Neural crest cell (in vitro differentiated cells): Measurements from ENCODE around the gene PDE6G. TPM values are rescaled to one million over a fixed set of nuclear protein-coding genes. Genes with fewer than 3 reads are reported as not detected.

Experiments used
- DNase-seq: peaks from one replicate; pipeline ENCODE4 v3.0.0; 2021; ENCODE audit warnings: low read depth, mixed read lengths, low spot score
- H3K27ac Mint-ChIP-seq: one replicate; pipeline ENCODE4 v1.8.0; 2021; ENCODE audit warnings: mild to moderate bottlenecking, mixed read lengths; ENCODE audit not compliant: unreplicated experiment
- H3K27me3 Mint-ChIP-seq: 2 replicates; pipeline ENCODE4 v1.8.0; 2021; ENCODE audit warnings: low read depth, mild to moderate bottlenecking, mixed read lengths
- H3K36me3 Mint-ChIP-seq: 2 replicates; pipeline ENCODE4 v1.8.0; 2021; ENCODE audit warnings: low read depth, mild to moderate bottlenecking, mixed read lengths
- H3K4me1 Mint-ChIP-seq: 2 replicates; pipeline ENCODE4 v1.8.0; 2021; ENCODE audit warnings: mixed read lengths
- H3K4me3 Mint-ChIP-seq: one replicate; pipeline ENCODE4 v1.8.0; 2021; ENCODE audit warnings: mild to moderate bottlenecking, mixed read lengths
- H3K9me3 Mint-ChIP-seq: 2 replicates; pipeline ENCODE4 v1.8.0; 2021; ENCODE audit warnings: mixed read lengths
- CTCF ChIP-seq: fragments of 200-600 bp; sonication (generic); conservative IDR thresholded peaks from 2 replicates; pipeline ENCODE4 v1.5.0; 2021; ENCODE audit warnings: antibody characterized with exemption, mild to moderate bottlenecking
- total RNA-seq: library from RNA; stranded (reverse); gene quantifications from 2 replicates; pipeline ENCODE4 v1.2.1, GENCODE V29; 2021

Gene PDE6G
- total RNA-seq, 1 donor from 2014 or later, result 0.79 TPM

GRCh38 chr17:81644976-81645952 is 11.1 kb downstream of the PDE6G start:
- Mint-ChIP-seq H3K9me3 (no peaks in the 10 kb centered on the region), H3K4me1 (no peaks in the 10 kb centered on the region), H3K27ac (no peak overlapping the region), H3K27me3 (no peaks in the 10 kb centered on the region), H3K4me3 (no peak overlapping the region), H3K36me3 (no peaks in the 10 kb centered on the region)
- DNase-seq, result no peak
- TF ChIP-seq CTCF, result no peak

DNA sequence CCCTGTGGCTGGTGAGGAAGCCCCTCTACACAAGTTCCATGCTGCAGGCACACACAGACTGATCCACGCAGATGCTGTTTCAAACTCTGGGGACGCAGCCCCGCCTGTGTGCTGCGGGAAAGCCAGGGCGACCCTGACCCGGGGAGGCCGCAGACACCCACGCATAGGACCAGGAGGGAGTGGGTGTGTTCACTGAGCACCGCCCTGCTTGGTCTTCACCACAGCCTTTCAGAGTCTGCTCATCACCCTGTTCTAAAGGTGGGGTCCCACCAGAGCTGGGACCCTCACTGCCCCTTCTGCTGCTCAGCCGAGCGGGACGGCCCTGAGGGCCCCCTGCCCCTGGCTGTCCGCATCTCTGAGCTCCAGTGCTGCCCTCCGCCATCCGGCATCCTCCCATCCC is 11.8 kb downstream of the PDE6G start:
- Mint-ChIP-seq H3K9me3 (no peaks in the 10 kb centered on the region), H3K4me3 (no peak overlapping the region), H3K27ac (no peak overlapping the region), H3K36me3 (no peaks in the 10 kb centered on the region), H3K4me1 (no peaks in the 10 kb centered on the region), H3K27me3 (no peaks in the 10 kb centered on the region)
- TF ChIP-seq CTCF, result no peak
- no peak for DNase-seq

DNA sequence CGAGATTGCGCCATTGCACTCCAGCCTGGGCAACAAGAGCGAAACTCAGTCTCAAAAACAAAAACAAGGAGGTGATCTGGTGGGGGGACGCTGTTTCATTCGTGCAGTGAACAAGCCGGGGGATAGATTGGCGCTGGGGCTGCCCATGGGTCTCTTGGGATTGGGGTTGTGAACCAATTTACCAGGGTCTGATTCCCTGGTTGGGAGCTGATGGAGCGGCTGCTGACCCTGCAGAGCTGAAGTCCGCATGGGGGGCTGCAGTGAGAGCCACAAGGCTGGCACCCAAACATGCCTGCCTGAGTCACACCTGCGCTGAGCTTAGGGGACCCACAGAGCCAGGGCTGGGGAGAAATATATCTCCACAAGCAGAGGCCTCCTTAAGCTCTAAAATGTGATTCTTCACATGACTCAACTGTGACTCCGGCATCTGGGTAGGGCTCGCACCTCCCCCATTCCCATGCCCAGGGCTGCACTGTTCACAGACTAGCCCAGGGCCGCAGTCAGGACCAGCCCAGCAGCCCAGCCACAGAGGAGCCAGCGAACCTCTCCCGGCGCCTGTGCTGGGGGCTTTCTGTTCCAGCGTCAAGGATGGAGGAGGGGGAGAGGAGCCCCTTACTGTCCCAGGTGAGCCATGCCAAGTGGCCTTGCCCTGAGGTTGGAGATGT is 14.4 kb downstream of the PDE6G start:
- Mint-ChIP-seq H3K4me1 (peaks cover 3% of the 10 kb centered on the region), H3K27me3 (no peaks in the 10 kb centered on the region), H3K4me3 (no peak overlapping the region), H3K27ac (no peak overlapping the region), H3K36me3 (no peaks in the 10 kb centered on the region), H3K9me3 (no peaks in the 10 kb centered on the region)
- no peak for DNase-seq
- TF ChIP-seq CTCF, result no peak

- Mint-ChIP-seq H3K36me3 (no peaks in the 10 kb centered on the region), H3K4me1 (peaks cover 14% of the 10 kb centered on the region), H3K4me3 (peak overlapping the region; percentile 74), H3K27me3 (no peaks in the 10 kb centered on the region), H3K9me3 (no peaks in the 10 kb centered on the region), H3K27ac (no peak overlapping the region)
- DNase-seq, result no peak
- TF ChIP-seq CTCF, result no peak
These were observed 16.3 kb downstream of the PDE6G start for GRCh38 chr17:81640011-81640410.

DNA sequence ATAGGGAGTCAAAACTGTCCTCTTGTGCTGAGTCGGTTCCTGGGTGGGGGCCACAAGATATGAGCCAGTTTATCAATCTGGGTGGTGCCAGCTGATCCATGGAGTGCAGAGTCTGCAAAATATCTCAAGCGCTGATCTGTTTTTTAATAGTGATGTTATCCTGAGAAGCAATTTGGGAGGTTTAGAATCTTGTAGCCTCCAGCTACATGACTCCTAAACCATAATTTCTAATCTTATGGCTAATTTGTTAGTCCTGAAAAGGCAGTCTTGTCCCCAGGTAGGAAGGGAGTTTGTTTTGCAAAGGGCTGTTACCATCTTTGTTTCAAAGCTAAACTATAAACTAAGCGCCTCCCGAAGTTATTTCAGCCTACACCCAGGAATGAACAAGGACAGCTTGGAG is 17.7 kb downstream of the PDE6G start:
- Mint-ChIP-seq H3K4me3 (peak overlapping the region; percentile 82), H3K27ac (no peak overlapping the region)

More for the DNA sequence above, 17.7 kb downstream of the PDE6G start:
- Mint-ChIP-seq H3K4me1 (peaks cover 14% of the 10 kb centered on the region), H3K36me3 (no peaks in the 10 kb centered on the region), H3K9me3 (no peaks in the 10 kb centered on the region), H3K27me3 (no peaks in the 10 kb centered on the region)
- no peak for TF ChIP-seq CTCF
- DNase-seq, result no peak
